ENCODE measurements around the gene ELMO1.

The ELMO1 gene

DNA sequence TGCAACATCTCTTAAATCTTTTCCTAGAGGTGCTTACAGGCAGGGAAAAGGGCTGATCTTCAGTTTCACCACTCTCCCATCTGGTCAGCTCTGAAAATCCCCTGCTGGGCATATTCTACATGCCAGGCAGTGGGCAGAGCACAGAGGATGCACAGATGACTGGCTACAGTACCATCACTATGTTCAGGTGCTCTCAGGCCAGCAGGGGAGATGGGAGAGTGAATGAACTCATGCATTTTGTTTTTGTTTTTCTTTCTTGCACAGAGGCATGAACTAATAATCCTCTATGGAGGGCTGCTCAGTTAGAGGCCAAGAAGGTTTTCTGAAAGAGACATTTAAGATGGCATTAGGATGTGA lies 19.3 kb downstream of the ELMO1 start:
- no peak for DNase-seq

DNA sequence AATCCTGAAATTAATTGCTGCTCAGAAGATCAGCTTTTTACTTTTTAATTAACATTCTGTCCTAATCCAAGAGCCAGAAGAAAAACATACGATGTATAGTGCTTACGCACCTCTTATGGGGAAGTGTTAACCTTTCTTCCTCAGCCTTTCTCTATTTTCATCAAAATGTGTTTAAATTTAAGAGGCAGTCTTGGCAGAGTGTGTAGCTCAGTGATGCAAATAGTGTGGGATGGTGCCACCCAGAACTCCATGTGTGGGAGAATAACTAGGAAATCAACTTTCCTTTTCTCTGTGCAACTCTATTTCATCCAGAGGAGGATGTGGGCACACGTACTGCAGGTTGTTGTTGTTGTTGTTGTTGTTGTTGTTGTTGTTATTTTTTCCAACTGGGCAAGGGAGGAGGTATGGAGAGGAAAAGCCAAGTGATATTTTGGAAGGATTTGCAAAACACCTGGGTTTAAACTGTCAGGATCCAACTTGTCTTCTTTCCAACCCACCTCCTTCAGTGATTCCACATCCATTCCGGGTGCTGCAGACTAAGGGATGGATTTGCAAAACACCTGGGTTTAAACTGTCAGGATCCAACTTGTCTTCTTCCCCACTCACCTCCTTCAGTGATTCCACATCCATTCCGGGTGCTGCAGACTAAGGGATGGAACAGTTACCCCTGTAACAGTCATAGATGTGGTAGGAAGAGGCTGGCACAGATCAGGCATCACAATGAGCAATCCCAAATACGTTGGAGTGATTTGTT lies 19.8 kb downstream of the ELMO1 start:
- DNase-seq, result no peak

DNA sequence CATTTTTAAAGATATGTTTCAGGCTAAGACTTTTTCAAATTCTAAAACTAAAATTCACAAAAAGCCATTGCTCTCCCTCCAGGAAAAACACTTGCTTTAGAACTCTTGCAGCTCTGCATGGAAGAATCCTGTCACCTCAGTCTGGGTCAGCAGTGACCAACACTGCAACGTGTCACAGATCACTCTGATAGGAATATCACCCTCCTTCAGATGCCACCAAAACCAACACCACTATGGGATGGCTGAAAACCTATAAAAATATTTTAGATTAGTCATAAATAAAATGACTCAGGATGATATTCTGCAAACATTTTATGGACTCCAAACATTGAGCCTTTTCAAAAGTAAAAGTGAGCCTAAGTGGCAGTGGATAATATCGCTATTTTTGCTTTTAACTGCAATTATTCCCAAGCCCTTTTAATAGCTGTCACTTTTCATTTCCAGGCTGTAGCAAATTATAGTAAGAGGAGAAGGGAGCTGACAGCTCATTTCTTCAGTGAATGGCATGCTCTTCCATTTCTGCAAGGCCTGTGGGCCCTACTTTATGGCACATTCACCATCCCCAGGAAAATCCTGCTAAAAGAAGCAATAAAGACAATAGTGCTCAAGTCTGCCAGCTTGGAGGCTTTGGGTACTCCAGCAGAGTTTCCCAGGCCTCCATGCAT lies 21.3 kb downstream of the ELMO1 start:
- DNase-seq, result no peak

DNA sequence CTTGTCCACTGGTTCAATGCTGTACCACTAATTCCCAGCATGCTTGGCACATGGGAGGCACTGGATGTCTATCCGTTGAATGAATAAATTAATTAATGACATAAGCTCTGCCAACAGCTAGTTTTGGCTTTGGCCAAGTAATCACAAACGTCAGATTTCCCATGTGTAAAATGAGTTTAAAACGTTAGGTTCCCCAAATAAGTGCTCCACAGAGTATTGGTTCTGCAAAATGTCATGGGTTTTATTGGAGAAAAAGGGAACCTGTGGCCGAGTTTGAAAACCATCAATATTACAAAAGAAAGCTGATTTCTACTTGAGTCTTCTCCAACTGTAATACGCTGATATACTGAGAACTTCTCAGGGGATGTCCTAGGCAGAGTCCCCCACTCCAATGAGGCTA lies 23.2 kb downstream of the ELMO1 start:
- no peak for DNase-seq

DNA sequence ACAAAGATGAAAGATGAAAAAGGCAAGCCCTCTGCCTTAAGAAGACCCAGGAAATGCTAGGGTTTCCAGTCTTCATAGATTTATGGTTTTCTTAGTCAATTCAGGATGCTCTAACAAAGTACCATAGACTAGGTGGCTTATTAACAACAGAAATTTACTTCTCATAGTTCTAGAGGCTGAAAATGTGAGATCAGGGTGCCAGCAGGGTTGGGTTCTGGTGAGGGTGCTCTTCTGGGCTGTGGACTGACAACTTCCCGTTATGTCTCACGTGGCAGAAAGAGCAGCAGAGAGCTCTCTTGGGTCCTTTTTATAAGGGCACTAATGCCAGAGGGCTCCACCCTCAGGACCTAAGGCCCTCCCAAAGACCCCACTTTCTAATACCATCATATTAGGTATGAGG lies 23.7 kb downstream of the ELMO1 start:
- DNase-seq, result no peak

DNA sequence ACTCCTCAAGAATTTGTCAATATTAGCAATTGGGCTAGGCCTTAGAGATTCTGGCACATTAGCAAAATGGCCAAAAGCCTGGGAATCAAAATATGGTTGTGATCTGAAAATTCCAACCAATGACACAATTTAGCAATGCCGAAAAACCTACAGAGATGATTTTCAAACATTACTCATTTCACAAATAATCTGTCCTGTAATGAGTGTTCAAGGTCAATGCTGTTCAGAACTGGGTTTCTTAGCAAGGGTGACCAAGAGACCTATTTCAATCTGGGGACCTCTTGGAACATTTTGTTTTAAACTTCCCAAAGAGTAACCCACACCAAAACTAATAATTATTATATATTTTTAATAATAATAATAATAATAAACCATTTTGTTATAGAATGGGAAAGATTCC lies 24.1 kb downstream of the ELMO1 start:
- no peak for DNase-seq

DNA sequence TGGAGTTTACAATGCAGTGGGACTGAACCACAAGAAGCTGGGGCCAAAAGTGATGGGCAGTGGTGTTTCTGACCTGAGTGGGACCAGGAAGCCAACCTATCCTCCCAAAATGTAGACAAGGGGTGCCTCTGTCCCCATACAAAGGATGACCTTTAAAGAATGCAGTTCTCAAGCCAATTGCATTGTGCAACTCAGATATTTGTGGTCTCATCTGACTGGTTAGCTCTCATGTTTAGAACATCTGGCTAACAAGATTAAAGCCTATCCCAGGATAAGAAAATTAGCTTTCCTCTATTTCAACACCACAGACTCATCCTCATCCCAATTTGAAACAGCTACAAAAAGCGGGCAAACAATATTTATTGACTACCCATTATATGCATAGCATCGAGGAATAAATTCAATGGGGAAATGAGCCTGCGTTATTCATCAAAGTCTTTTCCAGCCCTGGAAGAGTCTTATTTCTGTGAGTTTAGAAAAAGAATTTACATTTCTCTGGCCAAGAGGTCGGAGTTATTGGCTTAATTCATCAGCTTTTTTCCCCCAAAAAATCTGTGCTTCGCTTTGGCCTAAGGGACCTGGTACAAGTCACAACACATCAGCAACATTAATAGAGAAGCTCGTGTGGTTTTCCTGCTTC lies 26.7 kb downstream of the ELMO1 start:
- DNase-seq, result no peak

DNA sequence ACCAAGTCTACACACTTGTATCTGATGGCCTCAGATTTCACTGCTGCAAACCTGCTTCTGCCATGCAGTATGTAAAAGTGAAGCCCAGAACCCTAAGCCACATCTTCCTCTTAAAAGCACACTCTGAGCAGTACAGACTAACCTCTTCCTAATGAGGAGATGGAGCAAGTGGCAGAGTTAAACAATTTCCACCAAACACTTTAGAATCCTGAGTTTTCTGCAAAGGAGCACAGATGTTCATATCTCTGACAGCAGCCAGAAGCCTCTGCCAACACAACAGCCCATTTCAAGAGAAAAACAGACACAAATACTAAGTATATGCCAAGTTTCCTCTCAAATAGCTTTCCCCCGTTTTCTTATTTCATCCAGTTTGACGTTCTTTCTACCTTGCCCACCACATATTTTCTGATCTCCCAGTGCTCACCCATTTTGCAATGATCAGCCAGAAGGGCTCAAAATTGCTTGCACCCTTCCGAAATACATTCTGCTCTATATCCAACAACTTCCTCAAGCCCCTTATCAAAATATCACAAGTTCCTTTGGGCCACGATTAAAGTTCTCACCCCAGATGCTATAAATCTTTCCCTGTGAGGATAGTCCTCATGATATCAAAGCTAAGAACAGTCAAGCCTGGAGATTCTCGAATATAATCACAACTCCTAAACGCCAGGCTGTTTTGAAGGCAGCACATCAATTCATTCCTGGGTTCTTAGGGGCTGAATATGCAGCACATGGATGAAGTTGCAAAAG lies 27.5 kb downstream of the ELMO1 start:
- no peak for DNase-seq

DNA sequence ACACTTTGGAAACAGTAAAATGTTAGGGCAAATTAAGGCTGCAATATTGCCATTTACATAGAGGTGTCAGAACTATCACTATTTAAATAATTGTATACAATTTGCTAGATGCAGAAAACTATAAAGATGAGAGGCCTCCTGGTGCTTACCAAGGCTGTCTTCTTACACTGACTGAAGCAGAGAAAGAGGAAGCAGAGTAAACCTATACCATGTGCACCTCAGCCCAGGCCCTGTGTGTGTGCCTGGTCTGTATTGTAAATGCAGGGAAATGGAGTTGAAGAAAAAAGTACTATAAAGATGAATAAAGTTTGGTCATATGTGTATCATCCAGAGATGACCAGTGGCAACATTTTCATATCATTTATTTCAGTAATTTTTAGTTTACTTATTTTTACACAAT lies 29.2 kb downstream of the ELMO1 start:
- no peak for DNase-seq

DNA sequence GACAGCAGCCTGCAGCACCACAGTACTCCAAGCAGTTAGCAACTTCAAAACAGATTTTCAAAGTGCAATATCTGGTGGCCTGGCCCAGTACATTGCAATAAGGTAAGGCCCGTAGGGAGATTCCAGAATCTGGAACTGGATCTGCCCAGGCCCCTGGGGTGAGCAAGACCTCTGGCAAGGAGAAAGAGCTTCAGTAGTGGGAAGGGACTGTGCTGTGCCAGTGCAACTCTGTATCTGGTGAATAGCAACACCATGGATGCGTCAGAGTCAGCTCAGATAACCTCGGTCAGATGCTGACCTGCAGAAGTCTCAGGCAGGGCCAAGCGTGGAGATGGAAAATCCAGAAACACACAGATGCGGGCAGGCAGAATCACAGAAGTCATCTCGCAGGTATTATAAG lies 30.3 kb downstream of the ELMO1 start:
- no peak for DNase-seq

DNA sequence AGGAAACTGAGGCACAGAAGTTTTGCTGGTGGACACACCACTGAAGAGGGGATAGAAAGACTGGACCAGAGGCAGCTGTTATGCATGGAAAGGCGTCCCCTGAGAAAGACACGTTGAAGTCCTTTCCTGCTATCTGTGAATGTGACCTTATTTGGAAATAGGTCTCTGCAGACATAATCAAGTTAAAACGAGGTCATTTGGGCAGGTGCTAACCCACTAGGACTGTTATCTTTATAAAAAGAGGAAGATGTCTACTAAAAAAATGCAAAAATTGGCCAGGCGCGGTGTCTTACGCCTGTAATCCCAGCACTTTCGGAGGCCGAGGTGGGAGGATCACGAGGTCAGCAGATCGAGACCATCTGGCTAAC lies 31.6 kb downstream of the ELMO1 start:
- no peak for DNase-seq

DNA sequence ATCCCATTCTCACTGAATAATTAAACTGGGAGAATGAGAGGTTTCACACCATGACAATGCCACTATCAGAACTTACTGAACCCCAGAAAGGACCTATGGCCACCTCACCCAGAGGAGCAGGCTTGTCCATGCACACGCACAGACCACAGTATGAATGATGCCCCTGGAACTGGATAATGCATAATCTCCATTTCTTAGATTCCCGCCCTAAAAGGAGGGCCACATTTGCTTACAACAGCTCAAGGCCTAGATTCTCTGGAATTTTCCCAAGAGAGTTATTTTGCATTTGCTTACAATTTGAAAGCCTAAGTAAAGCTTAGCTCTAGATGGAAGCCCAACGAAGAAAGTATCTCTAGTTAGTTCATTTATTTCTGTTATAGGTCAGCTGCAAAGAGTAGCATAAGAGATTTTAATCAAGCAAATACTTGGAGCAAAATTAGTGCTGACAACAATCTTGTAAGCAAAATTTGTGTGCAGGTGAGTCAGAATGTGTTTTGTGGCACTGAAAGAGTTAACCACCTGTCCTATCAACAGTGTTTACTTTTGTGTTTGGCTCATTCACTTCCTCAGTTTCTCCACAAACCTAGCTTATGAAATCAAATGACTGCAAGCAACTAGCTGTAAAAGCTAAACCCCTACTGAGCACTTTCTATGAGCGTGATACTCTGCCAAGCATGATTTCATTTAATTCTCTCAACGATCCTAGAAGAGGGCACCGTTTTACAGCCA lies 32.1 kb downstream of the ELMO1 start:
- DNase-seq, result no peak

DNA sequence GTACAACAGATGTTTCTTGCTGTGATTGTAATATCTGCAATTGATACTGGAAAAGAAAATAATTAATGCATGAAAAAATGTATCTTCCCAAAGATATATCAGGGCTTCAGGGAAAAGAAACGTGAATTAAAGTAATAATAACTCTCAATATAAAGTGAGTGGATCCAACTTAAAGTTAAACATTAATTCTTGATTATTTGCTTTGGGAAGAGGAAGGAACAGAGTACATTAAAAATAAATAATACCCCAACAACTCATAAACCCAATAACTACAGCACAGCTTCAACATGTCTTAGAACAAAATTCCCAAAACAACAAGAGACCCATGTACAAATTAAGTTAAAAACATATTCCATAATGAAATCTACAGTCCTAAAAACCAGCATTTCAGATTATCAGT lies 33.0 kb downstream of the ELMO1 start:
- DNase-seq, result no peak

DNA sequence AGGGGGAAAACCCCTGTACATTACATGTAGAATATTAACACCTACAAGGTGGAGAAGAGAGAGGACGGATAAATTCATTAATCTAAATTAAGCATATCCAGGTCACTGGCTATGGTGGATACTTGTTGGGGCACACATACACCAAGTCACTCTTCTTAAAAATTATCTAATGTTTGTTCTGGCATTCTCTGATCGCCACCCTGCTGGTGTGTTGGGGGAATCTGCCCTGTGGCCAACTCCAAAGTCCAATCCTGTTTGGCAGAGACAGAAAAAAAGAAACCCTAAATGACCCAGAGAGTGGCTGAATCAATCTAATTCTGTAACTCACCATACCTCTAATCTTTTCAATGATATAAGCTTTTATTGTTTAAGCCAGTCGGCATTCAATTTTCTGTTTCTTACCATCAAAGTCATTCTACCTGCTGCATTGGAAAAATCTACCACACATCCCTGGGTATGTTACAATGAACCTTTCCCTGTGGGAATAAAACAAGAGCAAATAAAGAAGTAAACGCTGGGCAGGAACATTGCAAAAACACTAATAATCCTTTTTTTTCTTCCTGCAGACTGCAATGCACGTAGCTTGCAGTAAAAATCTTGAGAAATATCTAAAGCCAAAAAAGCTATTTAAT lies 34.2 kb downstream of the ELMO1 start:
- no peak for DNase-seq

DNA sequence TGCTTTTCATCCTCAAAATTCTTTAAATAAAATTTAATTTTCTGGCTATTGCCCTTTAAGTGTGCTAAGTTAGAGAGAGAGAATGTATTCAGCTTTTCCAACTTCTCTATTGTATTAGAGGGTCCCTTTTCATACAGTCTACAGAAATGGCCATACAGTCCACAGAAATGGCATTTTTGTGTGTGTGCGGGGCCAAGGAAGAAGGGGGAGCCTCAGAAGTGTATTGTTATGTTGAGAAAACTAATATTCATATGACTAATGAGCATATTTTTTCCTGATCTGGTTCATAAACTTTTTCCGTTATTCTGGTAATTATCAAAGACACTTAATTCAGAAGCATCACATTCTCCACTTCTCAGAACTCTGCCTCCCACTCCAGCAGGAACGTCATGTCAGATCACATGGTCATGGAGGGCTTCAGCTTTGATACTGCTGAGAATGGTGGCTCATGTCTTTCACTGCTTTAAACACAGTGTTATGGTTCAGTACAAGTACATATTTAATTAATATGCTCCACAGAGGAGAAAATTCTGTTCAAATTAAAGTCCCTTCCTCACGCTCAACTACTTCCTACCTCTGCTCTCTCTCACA lies 37.1 kb downstream of the ELMO1 start:
- no peak for DNase-seq

DNA sequence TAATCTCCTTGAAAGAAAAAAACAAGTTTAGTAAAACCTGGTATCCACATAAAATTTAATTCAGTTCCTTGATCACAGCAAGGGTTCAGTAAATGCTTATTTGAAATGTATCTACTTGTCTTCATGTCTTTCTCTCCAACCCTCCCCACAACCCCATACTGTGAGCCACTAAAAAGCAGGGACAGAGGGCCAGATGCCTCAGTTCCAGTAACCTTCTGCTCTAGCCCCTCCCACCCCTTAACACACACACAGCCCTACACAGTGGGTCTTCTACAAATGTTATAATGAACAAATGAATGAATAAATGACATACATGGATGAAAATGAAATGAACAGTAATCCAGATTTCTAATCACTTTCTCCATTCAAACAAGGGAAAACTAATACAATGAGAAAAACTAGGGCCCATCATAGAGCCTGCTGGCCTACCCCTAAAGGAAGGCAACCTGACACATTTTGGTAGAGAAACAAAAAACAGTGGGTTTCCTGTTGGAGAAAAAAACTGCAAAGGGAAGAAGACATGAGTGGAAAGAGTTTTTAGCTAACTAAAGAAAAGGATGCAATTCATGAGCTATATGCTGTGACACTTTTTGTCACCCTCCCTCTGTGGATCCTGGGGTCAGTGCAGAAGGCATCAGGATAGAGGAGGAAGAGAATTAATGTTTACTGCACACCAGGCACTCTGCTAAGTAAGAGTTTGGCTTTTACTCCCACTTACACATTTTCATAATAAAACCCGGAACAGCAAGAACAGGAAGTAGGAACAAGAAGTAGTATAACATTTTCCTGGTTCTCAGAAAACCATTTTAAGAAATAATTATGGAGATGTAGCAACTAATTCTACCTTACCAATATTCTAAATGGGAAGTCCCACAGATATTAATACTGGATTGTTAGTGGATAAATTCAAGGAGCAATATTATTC lies 38.1 kb downstream of the ELMO1 start:
- DNase-seq, result no peak

DNA sequence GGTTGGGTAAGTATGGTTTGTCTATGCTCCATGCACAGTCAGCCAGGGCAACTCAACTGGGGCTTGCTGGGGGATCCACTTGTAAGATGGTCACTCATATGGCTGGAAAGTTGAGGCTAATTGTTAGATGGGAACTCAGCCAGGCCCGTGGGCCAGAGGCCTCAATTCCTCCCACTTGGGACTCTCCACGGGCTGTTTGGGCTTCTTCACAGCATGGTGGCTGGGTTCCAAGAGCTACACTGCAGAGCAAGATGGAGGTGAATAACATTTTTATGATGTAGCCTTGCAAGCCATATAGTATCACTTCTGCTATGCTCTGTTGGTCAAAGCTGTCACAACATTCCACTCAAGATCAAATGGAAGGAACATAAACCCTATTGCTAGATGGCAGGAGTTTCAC lies 39.2 kb downstream of the ELMO1 start:
- DNase-seq, result no peak

DNA sequence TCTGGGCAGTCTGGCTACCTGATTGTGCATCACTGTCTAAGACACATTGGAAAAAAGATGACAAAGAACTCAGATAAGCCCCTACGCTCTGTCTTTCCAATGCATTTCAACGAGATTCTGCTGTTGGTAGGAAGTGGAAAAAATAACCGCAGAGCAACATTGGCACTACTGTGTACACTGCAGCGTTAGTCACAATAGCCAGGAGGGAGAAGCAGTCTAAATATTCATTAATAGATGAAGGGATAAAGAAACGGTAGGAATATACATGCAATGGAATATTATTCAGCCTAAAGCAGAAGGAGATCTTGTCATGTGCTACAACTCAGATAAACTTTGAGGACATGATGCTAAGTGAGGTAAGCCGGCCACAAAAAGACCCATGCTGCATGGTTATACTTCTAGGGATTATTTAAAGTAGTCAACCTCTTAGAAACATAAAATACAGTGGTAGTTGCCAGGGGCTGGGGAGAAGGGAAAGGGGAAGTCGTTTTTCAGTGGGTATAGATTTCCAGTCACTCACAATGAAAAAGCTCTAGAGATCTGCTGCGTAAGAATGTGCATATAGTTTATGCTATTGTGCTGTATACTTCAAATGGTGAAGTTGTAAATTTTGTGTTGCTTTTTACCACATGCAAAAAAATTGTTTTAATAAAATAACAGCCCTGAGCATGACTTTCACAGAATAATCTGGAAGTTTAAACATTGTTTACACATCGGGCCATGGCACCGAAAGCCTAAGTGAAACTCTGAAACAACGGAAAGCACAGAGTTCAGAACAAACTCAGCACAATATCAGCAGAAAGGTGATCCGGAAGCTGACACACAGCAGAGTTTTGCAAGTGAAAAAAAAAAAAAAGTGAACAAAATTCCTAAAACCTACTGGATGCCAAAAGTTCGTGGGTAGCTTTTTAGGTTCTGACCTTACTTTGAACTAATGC lies 40.1 kb downstream of the ELMO1 start:
- no peak for DNase-seq

DNA sequence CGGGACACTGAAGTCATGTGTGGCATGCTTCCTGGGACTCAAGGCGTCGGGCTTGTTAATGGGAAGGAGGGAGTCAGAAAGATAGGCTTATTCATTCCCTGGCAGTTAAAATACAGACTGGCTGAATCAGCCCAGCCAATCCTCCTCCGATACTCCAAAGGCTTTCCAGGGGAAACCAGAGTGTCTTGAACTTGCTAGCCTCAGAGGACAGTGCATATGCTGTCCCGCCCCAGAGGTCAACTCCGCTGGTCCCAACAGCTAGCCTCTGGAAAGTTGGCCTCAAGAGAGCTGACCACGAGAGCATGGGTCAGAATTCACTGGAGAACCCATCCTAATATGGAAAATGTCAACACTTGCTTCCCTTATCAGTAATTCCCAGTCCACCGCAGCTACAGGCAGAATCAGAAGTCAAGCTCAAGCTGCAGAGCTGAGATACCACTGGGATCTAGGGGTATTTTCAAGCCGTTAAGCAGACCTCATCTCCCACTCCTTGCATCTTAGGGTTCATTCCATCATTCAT lies 43.0 kb downstream of the ELMO1 start:
- no peak for DNase-seq

DNA sequence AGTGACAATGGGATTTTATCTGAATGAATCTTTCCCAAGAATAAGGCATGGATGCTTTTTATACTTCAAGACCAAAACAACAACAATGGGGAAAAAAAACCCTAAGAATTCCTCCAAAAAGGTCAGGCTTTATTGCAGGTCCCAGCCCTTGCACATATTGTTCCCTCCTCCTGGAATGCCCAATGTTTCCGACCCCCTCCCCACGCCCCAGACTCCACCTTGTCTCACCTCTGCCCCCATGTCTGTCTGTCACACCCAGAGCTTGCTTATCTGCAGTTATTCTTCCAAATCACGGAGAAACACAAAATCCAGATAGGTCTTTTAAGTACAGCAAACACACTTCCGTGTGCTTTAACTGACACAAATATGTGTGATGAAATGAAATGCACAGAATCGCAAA lies 43.5 kb downstream of the ELMO1 start:
- DNase-seq, result no peak

Measured in NCI-H2171 (cell line).